Nephron progenitor cell (in vitro differentiated cells): ENCODE data around the gene CNTNAP2.

Experiments
- DNase-seq: peaks from one replicate; pipeline ENCODE4 v3.0.0; 2021
- H3K27ac Mint-ChIP-seq: 2 replicates; pipeline ENCODE4 v1.8.0; 2021; ENCODE audit warnings: mild to moderate bottlenecking, moderate library complexity, mixed read lengths
- H3K27me3 Mint-ChIP-seq: 2 replicates; pipeline ENCODE4 v1.8.0; 2021; ENCODE audit warnings: mild to moderate bottlenecking, low read depth, mixed read lengths; ENCODE audit not compliant: poor library complexity
- H3K36me3 Mint-ChIP-seq: 2 replicates; pipeline ENCODE4 v1.8.0; 2021; ENCODE audit warnings: low read depth, mixed read lengths
- H3K4me1 Mint-ChIP-seq: 2 replicates; pipeline ENCODE4 v1.8.0; 2021; ENCODE audit warnings: mixed read lengths
- H3K4me3 Mint-ChIP-seq: 2 replicates; pipeline ENCODE4 v1.8.0; 2021; ENCODE audit warnings: mild to moderate bottlenecking, moderate library complexity, mixed read lengths
- H3K9me3 Mint-ChIP-seq: 2 replicates; pipeline ENCODE4 v1.8.0; 2021; ENCODE audit warnings: mild to moderate bottlenecking, moderate library complexity, mixed read lengths
- TF ChIP-seq, protein P1 (sequence below): fragments of 200-600 bp; sonication (generic); IDR thresholded peaks from 2 replicates; pipeline ENCODE4 v1.5.0; 2021; ENCODE audit warnings: antibody characterized with exemption

CNTNAP2 gene

DNA sequence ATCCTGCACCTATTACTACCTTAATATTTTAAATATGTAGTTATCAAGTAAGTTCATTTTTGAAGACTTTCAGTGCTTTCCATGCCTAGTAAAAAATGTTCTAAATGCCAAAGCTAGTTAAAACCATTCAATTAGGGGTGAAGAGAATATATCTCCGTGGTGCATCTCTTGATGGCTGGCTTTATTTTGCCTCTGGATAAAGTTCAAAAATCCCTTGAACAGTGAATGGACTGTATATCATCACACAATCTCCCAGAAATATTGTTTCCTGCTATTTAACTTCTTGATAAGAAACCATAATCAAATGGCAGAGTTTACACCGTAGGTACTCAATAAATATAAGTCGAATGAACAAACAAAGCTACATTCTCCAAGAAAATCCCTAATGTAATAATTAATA lies 1360.9 kb downstream of the CNTNAP2 start:
- Mint-ChIP-seq H3K9me3 (no peaks in the 10 kb centered on the region), H3K36me3 (no peaks in the 10 kb centered on the region), H3K27ac (no peak overlapping the region), H3K27me3 (peaks cover 3% of the 10 kb centered on the region), H3K4me3 (no peak overlapping the region), H3K4me1 (peaks cover 40% of the 10 kb centered on the region)
- TF ChIP-seq, protein P1, sequence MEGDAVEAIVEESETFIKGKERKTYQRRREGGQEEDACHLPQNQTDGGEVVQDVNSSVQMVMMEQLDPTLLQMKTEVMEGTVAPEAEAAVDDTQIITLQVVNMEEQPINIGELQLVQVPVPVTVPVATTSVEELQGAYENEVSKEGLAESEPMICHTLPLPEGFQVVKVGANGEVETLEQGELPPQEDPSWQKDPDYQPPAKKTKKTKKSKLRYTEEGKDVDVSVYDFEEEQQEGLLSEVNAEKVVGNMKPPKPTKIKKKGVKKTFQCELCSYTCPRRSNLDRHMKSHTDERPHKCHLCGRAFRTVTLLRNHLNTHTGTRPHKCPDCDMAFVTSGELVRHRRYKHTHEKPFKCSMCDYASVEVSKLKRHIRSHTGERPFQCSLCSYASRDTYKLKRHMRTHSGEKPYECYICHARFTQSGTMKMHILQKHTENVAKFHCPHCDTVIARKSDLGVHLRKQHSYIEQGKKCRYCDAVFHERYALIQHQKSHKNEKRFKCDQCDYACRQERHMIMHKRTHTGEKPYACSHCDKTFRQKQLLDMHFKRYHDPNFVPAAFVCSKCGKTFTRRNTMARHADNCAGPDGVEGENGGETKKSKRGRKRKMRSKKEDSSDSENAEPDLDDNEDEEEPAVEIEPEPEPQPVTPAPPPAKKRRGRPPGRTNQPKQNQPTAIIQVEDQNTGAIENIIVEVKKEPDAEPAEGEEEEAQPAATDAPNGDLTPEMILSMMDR = no peak
- DNase-seq = no peak

DNA sequence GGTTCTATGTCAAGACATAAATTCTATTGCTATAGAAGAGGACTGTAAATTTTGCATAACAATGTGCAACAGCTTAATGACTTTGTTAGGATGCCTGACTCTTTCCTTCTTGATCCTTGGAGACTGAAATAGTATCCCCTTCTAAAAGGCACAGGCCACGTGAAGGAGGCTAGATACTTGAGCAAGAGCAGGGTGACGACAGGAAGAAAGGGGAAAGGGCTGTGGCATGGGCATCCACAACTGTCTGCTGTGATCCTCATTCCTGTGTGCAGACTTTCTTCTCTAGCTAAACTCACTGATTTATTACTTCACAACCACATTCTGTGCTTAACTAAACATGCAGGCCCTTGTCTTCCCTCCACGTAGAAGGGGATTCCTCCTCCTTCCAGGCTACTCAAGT lies 1362.2 kb downstream of the CNTNAP2 start:
- Mint-ChIP-seq H3K27ac (peak overlapping the region; percentile 96), H3K4me1 (peaks cover 40% of the 10 kb centered on the region), H3K9me3 (no peaks in the 10 kb centered on the region), H3K36me3 (no peaks in the 10 kb centered on the region), H3K27me3 (peaks cover 3% of the 10 kb centered on the region), H3K4me3 (peak overlapping the region; percentile 24)
- TF ChIP-seq, protein P1 = no peak
- DNase-seq = peak; percentile 15

DNA sequence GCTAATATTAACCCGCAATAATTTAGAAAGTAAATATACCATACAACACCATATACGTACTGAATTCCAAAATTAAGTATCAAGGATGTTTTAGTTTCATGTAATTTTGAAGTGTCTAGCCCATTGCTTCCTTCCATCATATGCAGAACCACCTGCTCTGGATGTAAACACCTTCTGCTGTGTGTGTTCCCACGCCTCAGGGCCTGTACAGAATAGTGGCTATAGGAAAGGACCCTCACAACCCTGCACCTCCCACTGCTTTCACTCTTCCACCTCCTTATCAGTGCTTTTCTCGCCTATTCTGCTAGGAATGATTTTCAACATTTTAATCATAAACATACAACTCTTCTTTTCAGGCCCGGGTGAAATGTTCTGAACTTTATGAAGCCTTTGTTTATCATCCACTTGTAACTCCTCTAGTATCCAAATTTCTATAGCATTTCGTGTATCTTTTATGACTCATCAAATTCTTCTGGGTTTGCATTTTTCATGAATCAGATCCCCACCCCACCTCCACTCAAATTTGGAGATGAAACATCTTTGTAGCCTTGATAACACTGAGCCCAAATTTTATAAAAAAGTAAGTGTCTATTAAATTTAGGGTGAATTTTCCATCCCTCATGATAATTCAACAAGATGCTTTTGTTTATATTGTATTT lies 1367.2 kb downstream of the CNTNAP2 start:
- H3K4me1 Mint-ChIP-seq = peaks cover 57% of the 10 kb centered on the region
- TF ChIP-seq, protein P1 = no peak
- peaks cover 4% of the 10 kb centered on the region for H3K27me3 Mint-ChIP-seq
- DNase-seq = no peak
- H3K27ac Mint-ChIP-seq = no peak overlapping the region
- no peak overlapping the region for H3K4me3 Mint-ChIP-seq
- no peaks in the 10 kb centered on the region for H3K9me3 Mint-ChIP-seq
- H3K36me3 Mint-ChIP-seq = no peaks in the 10 kb centered on the region

DNA sequence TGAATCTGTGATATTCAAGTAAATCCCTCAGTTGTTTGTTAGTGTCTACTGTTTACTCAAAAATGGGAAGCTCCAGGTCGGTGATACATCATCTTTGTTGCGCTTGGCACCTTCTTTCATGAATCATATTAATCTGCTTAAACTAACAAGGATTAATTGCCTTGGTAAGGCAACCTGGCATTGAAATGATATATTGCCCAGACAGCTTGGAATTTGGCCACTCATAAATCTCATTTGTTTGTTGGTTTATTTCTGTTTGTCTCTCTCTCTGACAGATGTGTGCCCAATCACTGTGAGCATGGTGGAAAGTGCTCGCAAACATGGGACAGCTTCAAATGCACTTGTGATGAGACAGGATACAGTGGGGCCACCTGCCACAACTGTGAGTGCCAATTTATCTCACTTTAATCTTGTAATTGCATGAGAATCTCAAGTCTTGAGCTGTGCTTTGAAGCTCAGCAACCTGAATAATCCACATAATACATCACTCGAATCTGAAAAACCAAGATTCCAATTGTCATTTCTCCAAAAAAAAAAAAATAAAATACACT lies 1369.1 kb downstream of the CNTNAP2 start:
- TF ChIP-seq, protein P1 = no peak
- H3K36me3 Mint-ChIP-seq = no peaks in the 10 kb centered on the region
- no peak overlapping the region for H3K27ac Mint-ChIP-seq
- H3K4me1 Mint-ChIP-seq = peaks cover 46% of the 10 kb centered on the region
- no peak for DNase-seq
- no peak overlapping the region for H3K4me3 Mint-ChIP-seq
- H3K9me3 Mint-ChIP-seq = peaks cover 5% of the 10 kb centered on the region
- peaks cover 4% of the 10 kb centered on the region for H3K27me3 Mint-ChIP-seq

DNA sequence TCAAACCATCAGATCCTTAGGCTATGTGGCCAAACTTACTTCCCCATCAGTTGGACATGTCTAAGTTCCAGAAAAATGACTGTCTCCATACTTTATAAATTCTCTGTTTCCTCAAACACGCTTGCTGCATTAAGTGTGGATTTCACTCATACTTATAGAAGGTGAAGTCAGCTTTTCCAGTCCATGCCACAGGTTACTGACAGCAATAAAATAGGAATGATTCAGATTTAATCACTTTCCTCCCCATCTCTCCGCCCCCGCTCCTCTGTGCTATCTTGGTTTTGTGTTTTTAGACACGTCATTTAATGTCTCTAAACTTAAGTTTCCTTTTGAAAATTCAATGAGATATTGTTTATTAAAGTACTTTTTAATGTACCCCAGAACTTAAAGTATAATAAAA lies 1376.0 kb downstream of the CNTNAP2 start:
- Mint-ChIP-seq H3K36me3 (peaks cover 16% of the 10 kb centered on the region), H3K9me3 (peaks cover 30% of the 10 kb centered on the region), H3K4me3 (no peak overlapping the region), H3K4me1 (peaks cover 13% of the 10 kb centered on the region), H3K27ac (no peak overlapping the region), H3K27me3 (no peaks in the 10 kb centered on the region)
- DNase-seq = no peak
- TF ChIP-seq, protein P1 = no peak

DNA sequence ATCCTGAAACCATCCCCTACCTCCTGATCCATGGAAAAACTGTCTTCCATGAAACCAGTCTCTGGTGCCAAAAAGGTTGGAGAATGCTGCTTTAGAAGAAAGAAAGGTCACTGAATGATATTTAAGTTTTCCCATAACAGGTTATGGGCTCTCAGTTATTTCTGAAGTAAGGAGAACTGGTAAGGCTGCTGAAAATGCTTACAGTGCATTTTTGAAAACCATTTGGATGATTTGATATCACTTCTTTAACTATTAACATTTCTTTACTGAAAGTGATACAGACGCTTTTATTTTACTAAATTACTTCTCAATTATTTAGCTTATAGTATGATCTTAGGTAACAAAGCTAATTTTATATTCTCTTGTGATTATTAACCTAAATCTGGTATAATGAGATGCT lies 1379.6 kb downstream of the CNTNAP2 start:
- DNase-seq = no peak
- no peaks in the 10 kb centered on the region for H3K27me3 Mint-ChIP-seq

More for the DNA sequence above, 1379.6 kb downstream of the CNTNAP2 start:
- H3K4me3 Mint-ChIP-seq = no peak overlapping the region
- peaks cover 32% of the 10 kb centered on the region for H3K9me3 Mint-ChIP-seq
- H3K27ac Mint-ChIP-seq = no peak overlapping the region
- TF ChIP-seq, protein P1 = no peak
- H3K36me3 Mint-ChIP-seq = peaks cover 13% of the 10 kb centered on the region
- H3K4me1 Mint-ChIP-seq = peaks cover 5% of the 10 kb centered on the region
